ENCODE results near the gene DCC.

Gene DCC

DNA sequence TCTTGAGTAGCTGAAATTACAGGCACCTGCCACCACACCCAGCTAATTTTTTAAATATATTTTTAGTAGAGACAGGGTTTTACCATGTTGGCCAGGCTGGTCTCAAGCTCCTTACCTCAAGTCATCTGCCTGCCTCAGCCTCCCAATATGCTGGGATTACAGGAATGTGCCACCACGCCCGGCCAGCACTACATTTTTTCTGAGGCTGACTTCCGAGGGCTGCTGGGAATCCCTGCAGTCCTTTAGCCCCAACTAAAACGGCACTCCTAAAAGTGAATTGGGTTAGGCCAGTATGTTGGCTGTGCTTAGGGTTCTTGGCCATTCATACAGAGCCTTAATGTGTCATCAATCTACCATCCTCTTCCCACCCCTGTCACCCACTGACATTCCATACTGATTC, 375.4 kb downstream of the DCC start:
- no peak for DNase-seq

DNA sequence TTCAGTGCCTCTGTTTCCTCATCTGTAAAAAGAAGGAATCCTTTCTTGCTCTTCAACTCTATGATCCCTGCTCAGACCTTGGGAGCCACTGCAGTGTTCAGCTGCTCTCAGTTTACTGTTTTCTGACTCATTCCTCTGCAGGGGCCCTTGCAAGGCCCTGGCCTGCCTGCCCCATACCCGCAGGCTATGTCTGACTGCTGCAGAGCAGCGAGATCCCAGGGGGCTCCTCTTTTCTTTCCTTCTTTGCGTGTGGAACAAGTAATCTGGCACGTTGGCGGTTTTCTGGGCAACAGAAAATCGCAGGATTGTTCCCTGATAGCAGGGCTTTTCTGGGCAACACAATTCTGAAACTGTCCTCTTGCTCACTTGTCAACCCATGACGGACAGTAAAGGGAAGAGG, 376.0 kb downstream of the DCC start:
- DNase-seq = no peak

DNA sequence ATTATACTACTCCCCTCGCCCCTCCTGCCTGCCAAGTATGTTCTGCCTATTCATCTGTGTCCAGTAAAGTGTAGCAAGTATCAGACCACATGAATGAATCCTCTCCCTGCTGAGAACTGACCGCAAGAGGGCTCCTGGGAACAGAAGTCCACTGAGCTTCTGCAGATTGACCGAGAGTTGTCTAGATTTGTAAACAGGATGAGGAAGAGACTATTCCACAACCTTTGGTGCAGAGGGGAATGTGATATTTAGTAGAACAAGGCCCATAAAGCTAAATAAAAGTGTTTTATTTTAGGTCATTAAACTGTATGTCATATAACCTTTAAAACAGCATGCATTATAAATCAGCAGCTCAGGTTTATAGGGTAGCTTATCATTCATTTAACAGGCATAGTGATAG, 377.0 kb downstream of the DCC start:
- no peak for DNase-seq

DNA sequence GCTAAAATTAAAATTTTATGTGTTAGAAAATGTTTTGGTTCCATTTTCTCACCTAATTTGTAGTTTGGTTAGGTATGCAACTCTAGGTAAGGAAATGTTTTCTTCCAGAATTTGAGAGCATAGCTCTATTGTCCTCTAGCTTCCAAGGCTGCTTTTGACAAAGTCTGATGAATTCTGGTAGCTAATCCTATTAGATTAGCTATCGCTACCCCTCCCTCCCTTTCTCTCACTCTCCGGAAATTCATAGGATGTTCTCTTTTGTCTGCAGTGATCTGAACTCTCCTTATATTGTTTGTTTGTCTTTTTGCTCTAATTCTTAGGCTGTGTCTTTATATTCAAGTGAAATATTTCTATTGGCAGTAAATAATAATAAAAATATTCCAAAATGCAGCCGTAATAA, 382.9 kb downstream of the DCC start:
- no peak for DNase-seq

DNA sequence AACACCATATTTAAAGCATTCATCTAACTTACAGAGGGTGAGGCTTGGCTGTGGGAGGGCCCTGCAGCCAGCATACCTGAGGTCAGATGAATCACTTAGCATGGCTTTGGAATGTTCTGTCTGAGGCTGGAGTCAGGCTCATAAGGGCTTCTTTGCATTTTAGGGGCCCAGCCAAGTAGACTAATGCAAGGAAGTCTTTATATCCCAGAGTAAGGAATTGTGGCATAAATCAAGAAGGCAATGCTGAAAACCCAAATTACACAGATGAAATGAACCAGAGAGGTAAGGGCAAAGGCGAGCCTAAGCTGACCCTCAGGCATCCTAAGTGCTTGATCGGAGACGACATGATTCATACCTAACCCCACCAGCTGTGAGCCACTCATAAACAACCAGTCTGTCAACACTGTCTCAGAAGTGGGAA, 383.6 kb downstream of the DCC start:
- DNase-seq = no peak

DNA sequence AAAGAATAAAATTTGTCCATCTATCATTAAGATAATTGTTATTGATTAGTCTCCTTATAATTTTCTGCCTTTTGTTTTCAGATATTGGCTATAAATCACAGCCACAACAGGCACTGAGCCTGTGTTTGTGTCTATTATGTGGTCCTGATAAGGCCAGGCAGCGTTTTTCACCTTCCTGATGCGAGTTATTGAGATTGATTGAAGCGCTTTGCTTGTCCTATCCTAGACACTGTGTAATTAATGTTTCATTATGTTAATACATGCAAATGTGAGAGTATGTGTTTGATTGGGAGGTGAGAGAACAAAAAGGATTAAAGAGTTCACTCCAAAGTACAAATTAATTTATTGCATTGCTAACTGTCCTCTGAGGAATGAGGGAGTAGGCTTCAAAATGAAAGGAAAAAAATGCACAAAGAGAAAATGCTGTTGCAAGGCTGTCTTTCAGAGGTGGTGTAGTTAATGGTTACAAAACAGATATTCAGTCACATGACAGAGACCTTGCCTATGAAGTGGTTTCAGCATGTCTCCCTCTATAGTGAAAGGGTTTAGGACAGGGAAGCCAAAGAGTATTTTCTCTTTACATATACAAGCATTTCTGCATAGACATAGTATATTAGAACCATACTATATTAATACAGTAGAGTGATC, 391.1 kb downstream of the DCC start:
- DNase-seq = no peak

DNA sequence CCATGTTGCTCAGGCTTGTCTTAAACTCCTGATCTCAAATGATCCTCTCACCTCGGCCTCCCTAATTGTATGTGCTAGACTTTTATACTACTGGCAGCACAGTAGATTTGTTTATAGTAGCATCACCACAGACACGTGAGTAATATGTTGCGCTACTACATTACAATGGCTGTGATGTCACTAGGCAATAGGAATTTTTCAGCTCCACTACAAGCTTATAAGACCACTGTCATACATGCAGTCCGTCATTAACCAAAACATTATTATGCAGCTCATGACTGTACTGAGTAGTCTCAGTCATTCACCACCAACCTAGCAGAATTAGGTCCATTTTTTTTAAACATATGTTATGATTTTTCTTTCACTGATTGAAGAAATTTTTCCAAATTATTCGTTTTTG, 398.9 kb downstream of the DCC start:
- no peak for DNase-seq

DNA sequence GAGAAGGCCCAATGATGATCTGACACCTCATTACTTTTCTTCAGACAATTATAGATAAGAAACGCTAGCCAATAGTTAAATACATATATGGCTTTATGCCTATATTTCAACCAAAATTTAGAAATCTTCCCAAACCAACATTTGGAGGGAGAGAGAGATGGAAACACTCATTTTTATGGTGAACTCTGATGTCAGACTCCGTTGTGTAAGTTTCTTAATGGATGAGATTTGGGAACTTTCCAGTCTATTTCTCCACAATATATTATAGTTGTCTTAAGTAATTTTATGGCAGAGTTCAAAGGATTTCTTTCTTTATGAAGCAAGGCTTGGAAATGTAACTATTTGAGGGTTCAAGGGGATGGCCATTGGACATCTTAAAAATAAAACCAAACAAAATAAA, 407.0 kb downstream of the DCC start:
- no peak for DNase-seq

DNA sequence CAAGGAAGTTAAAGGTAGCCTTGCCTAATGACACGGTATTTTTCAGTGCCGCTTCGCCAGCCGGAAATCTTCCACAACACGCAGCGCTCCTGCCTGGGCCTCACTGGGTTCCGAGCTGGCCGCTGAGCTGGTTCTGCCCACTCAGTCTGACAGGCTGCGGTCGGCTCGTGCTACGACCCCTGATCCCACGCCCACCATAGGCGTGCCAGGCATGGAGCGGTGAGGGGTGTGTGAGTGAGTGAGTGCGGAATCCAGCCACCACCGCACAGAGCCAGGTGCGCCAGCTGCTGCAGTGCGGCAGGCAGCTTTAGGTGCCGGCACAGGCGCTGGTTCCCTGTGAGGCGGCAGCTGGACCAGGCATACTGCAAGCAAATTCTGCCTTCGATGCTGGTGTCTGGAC, 407.9 kb downstream of the DCC start:
- DNase-seq = no peak

DNA sequence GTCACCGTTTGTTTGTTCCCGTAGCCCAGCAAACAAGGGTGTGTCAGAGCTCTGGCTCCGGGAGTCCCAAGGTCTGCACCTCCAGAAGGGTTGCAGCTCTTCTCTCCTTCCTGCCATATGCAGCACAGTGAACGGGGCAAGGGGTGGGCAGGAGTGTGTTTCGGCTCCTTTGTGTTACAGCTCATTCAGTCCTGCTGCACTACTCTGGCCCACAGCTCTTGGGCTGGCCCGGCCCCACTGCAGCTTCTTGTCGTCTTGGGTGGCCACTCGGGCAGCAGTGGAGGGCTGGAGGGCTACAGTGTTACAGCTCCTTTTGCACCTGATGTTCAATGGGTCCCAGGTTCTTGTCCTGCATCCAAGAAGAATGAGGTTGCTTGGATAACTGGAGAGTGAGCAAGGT, 408.3 kb downstream of the DCC start:
- DNase-seq = no peak

DNA sequence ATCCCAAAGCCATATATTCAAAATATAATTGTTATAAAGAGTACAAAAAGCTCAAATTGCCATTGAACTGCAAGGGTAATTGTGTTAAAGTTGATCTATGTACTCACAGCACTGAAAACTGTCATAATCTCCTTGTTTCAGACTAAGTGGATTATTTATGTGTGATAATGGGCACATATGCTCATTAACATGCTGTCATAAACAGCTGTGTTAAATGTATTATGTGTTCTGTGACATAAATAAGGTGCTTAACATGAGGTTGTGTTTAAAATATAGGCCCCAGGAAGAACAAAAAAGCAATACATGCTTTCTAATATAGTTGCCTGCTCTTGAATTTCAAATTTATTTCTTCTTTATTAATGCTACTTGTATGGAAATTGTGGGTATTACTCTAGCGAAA, 409.5 kb downstream of the DCC start:
- DNase-seq = no peak

DNA sequence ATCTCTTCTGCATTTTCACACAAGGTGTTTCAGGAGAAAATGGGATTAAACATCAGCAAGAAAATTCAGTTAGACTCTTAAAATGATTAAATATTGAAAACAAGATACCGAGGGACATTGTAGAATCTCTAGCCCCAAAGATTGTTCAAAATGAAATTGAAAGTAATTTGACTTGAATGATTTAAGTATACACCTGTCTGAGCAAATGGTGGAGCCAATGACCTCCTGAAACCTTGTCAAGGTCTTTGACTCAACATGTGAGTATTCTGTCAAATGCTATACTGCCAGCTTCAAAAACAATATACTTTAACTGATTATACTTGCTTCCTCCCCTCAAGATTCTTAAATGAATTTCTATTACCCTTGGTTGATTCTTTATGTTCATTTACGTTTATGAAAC, 411.0 kb downstream of the DCC start:
- no peak for DNase-seq

DNA sequence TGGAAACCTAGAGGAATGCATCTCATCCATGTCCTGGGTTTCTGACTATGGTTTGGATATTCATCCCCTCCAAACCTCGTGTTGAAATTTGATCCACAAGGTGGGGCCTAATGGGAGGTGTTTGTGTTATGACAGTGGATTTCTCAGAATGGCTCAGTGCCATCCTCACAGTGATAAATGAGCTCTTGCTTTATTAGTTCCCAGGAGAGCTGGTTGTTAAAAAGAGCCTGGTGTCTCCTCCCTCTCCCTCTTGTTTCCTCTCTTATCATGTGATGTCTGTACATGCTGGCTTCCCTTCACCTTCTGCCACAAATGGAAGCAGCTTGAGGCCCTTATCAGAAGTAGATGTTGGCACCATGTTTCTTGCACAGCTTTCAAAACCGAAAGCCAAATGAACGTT, 424.3 kb downstream of the DCC start:
- DNase-seq = no peak

DNA sequence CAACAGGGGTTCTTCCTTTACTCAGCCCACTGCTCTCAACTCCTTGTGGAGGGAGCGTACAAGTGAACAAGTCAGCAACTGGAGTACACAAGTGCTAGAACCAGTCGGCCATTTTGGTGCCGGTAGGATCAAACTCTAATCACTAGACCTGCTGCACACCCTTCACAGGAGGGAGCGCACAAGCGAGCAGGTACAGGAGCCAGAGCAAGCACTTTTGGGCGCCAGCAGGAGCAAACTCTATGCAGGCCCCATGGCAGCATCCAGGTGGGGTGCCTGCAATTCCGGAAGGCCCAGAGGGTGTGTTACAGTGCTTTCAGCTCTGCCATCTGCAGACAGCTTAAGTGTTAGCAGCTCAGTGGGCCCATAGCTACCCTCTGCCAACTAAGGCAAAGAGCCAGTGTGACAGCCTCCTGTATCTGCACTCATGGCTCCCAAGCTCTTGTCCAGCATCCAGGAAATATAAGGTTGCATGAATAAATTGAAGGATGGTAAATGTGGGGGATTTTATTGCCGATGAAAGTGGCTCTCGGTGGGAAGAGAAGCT, 426.1 kb downstream of the DCC start:
- DNase-seq = no peak

DNA sequence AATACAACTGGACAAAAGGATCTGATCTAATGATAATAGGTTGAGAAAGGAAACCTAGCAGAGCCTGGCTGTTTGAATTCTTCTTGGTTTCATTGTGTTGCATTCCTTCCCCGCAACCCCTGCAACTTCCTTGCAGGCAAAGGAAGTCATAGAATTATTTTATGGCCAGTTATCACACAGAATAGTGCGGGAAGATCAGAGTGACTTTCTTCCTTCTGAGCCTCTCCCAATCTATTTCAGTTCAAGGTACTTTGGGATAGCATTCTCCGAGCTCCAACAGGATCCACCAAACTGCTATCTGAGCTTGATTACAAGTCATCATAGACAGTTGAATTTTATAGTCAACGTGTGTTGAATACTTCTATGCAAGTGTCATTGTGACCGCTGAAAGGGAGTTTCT, 441.1 kb downstream of the DCC start:
- DNase-seq = no peak

DNA sequence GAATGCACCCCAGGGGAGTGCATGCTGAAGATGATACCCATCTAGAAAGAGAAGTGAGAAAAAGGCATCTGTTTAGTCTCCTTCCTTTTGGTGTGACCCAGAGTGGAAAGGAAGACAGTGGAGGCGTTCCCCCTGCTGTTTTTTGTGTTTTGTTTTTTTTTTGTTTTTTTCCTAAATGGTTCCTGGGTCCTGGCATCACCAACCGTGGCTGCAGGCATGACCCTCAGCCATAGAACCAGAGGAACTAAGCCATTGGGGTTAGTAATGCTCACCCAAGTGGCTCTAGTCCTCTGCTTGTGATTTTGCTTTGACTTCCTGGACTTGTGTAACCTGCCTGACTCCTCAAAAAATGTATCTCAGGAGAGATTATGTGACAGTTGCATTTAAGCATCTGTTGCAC, 451.3 kb downstream of the DCC start:
- DNase-seq = no peak

DNA sequence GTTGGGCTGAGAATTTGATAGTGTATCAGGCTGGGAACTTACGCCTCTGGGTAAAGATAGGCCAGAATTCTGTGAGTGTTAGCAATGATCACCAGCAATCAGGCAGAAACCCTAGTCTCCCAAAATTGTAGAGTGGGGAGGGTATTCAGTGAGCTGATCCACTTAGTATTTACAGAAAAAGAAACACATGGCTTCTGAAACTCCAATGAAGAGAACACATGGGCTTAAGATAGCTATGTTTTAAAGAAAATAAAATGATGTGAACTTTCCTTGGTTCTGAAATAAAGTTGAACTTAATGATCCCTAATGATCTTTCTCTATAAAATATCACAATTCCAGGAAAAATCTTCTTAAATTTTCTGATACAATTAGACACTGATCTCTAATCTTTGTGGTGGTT, 472.8 kb downstream of the DCC start:
- DNase-seq = no peak

DNA sequence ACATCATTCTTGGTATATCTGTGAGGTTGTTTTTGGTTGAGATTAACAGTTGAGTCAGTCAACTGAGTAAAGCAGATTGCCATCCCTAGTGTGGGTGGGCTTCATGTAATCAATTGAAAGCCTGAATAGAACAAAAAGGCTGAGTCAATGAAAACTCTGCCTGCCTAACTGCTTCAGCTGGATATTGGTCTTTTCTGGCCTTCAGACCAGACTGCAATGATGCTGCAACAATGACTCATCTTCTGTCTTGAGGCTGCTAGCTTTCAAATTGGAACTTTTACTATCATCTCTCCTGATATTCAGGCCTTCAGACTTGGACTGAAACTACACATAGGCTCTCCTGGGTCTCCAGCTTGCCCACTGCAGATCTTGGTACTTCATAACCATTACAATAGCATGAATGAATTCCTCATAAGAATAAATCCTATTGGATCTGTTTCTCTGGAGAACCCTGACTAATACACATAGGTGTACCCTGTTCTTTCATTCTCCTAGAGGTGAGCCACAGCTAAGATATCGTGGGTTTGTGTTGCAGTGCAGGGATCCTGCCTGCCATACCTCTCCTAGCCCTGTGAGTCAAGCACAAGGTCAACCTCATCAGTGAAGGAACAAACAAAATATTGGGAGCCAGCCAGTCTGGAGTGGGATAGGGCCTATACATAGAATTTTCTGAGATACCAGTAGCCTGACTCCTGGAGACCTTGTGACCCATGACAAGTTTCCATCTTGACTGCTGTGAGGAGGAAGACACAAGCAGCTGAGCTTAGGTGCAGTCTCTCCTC, 473.8 kb downstream of the DCC start:
- no peak for DNase-seq

DNA sequence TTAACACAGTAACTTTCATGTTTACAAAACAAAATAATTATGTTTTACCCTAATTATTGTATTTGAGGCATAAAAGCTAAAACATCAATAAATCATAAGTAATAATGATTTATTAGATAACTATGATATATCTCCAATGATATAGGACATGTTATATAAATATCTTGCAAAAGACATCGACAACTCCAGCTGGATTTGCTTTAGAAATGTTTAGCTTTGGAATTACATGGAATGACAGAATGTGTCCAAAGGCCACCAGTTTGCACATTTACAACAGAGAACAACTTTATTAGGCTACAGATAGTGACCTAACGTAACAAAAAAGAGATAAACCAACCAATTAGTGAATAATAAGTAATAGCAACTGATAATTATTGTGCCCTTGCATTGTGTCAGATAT, 475.7 kb downstream of the DCC start:
- DNase-seq = no peak

DNA sequence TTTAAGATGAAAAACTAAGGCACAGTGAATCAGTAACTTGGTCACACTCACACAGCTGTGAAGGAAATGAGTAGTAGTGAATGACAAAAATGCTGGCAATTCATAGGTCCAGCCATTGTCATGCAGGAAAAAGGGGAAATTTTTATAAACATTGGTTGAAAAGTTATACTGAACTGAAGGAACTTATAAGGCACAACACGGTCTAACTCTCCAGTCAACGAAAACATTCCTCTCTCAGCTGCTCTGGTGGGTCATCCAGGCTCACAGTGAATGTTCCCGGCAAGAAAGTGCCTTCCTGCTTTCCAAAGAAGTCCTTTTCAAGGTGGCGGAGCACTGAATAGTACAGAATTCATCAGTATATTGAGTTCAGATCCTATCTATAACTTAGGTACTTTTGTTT, 476.1 kb downstream of the DCC start:
- DNase-seq = no peak

DNA sequence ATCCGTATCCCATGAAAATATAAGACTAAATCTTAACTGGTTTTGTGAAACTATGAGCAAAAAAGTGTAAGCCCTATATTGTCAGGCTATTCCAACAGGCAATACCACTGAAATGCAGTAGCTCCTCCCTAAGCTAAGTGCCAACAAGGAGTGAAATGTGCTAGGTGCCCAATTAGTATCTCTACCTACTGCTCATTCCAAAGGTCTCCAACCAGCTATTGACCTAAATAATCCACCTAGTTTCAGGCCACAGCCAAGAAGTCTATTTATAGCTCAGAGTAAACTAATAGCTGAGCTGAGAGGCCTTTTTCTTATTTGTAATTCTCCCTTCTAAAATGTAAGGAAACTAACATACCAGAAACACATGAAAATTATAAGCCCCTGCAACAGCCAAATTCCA, 482.2 kb downstream of the DCC start:
- no peak for DNase-seq

DNA sequence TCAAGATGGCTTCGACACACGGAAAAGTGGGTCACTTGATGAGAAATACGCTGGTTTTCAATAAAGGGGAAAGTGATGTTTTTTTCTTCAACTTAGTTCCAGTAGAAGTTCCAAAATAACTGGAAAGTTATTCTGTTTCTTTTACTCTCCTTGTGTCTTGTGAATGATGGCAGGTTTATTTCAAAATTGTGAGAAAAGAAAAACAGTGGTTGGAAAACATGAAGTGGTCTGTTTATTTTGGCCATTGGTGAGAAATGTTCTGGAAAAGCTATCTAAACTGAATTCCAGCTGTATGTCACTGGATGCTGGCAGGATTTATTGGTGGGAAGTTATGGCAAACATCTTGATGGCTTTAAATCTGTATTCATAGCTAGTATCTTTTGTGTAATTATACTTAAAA, 484.1 kb downstream of the DCC start:
- DNase-seq = no peak

DNA sequence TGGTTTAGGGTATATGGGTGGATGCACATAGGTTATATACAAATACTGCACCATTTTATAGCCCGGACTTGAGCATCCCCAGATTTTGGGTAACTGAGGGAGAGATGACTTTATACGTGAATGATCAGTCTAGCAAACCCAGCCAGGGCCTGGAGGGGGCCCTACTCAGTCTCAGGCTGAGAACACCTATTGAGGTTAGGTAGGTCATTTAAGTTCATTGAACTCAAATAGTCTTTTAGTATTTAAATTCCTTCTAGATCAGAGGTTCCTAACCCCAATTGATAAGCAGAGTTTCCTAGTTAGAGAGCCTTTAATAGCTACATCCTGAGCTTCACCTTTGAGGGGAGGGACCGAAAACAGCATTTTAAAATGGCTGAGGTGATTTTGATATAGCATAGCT, 487.0 kb downstream of the DCC start:
- DNase-seq = no peak

DNA sequence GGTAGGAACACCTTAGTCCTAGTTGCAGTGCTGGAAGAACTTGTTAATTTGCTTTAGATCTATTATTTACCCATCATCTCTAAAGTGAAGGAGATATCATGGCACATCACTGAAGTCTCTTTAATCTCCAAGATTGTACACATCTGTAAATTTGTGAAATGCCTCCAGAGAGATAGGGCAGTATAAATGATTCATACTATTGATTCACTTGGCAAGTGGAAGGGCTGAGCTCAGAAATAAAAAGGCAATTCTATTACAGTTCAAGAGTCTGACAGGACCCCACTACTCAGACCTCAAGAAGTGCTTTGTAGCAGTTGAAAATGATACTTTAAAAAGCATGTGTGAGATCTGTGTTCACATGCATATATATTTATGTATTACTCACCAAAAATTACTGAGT, 489.3 kb downstream of the DCC start:
- no peak for DNase-seq

DNA sequence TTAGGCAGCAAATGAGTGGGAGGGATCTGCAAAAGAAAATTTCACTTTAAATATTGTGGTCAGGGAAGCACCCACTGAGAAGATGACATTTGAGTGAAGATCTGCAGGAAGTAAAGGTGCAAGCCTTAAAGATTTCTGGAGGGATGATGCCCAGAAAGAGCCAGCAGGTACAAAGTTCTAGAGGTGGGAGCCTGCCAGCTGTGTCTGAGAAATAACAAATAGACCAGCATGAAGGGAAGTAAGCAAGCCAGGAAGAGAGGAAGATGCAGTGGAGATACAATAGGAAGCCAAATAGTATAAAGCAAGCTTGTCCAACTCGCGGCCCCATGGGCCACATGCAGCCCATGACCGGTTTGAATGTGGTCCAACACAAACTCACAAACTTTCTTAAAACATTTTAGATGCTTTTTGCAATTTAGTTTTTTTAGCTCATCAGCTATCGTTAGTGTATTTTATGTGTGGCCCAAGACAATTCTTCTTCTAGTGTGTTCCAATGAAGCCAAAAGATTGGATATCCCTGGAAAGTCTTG, 489.9 kb downstream of the DCC start:
- DNase-seq = no peak
